Peyer's patch (tissue), 4 donors: ENCODE measurements around the gene GCLM.
"Not testable (repeated sequence)": the region's sequence is repeated elsewhere in the genome, so short reads cannot be mapped to it uniquely, and the experiment has no call there.

ENCODE experiments used
- POLR2A ChIP-seq, 2 donors: fragments of 450-650 bp; IDR thresholded peaks; one replicate each; pipeline ENCODE4 v1.5.1; 2017; ENCODE audit warnings: antibody characterized with exemption in 2 of 2, mild to moderate bottlenecking in 2 of 2, moderate library complexity in 2 of 2
- TF ChIP-seq, protein P1 (sequence below), 6 experiments: fragments of 450-650 bp in 4 of 6; fragments of 200-600 bp in 2 of 6; sonication (generic) in 1 of 6; IDR thresholded peaks; one replicate each; pipeline ENCODE4 v1.5.1; 2017 to 2019; ENCODE audit warnings: antibody characterized with exemption in 6 of 6, mild to moderate bottlenecking in 3 of 6, moderate library complexity in 1 of 6

DNA sequence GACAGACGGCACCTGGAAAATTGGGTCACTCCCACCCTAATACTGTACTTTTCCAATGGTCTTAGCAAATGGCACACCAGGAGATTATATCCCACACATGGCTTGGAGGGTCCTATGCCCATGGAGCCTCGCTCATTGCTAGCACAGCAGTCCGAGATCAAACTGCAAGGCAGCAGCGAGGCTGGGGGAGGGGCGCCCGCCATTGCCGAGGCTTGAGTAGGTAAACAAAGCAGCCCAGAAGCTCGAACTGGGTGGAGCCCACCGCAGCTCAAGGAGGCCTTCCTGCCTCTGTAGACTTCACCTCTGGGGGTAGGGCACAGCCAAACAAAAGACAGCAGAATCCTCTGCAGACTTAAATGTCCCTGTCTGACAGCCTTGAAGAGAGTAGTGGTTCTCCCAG, 53.2 kb downstream of the GCLM start:
- TF ChIP-seq POLR2A (IDR thresholded peaks at IDR 0.05) = not testable (repeated sequence)
- TF ChIP-seq, protein P1, sequence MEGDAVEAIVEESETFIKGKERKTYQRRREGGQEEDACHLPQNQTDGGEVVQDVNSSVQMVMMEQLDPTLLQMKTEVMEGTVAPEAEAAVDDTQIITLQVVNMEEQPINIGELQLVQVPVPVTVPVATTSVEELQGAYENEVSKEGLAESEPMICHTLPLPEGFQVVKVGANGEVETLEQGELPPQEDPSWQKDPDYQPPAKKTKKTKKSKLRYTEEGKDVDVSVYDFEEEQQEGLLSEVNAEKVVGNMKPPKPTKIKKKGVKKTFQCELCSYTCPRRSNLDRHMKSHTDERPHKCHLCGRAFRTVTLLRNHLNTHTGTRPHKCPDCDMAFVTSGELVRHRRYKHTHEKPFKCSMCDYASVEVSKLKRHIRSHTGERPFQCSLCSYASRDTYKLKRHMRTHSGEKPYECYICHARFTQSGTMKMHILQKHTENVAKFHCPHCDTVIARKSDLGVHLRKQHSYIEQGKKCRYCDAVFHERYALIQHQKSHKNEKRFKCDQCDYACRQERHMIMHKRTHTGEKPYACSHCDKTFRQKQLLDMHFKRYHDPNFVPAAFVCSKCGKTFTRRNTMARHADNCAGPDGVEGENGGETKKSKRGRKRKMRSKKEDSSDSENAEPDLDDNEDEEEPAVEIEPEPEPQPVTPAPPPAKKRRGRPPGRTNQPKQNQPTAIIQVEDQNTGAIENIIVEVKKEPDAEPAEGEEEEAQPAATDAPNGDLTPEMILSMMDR (IDR thresholded peaks at IDR 0.05) = not testable (repeated sequence)
